ENCODE data around the gene ADH1A. TPM values are rescaled to one million over a fixed set of nuclear protein-coding genes. Genes with fewer than 3 reads are reported as not detected.
"Not testable (repeated sequence)": the region's sequence is repeated elsewhere in the genome, so short reads cannot be mapped to it uniquely, and the experiment has no call there.

ADH1A gene
- total RNA-seq, 4 donors from 2014 or later, result 0.27 TPM; not detected in 3

DNA sequence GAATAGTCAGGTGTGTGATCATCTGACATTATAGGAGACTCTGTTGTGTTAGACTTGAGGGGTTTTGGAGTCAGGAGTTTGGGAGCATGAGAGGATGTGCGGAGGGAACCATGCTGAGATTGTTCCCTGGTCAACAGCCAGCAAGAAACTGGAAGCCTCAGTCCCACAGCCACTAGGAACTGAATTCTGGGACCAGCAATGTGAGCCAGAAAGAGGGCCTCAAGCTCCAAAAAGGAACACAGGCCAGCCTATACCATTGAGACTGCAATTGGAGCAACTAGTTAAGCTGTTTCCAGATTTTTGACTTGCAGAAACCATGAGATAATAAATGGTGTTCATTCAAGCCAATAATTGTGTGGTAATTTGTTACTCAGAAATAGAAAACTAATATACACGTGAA lies 39.1 kb upstream of the ADH1A start:
- TF ChIP-seq POLR2A (IDR thresholded peaks at IDR 0.05), result no peak
- TF ChIP-seq, protein P1, sequence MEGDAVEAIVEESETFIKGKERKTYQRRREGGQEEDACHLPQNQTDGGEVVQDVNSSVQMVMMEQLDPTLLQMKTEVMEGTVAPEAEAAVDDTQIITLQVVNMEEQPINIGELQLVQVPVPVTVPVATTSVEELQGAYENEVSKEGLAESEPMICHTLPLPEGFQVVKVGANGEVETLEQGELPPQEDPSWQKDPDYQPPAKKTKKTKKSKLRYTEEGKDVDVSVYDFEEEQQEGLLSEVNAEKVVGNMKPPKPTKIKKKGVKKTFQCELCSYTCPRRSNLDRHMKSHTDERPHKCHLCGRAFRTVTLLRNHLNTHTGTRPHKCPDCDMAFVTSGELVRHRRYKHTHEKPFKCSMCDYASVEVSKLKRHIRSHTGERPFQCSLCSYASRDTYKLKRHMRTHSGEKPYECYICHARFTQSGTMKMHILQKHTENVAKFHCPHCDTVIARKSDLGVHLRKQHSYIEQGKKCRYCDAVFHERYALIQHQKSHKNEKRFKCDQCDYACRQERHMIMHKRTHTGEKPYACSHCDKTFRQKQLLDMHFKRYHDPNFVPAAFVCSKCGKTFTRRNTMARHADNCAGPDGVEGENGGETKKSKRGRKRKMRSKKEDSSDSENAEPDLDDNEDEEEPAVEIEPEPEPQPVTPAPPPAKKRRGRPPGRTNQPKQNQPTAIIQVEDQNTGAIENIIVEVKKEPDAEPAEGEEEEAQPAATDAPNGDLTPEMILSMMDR (IDR thresholded peaks at IDR 0.05), result no peak
- Histone ChIP-seq H3K27me3 (no peaks in the 10 kb centered on the region), H3K9me3 (no peaks in the 10 kb centered on the region), H3K36me3 (no peaks in the 10 kb centered on the region), H3K4me3 (replicated peaks in 1 of 3) (no peak overlapping the region), H3K4me1 (no peaks in the 10 kb centered on the region), H3K27ac (no peak overlapping the region)
- intact Hi-C loops (cut with DNase I), result no loop called here
- 74 to 84% methylated on average over 2 of the region's 2 CpGs for WGBS, 2 donors
- DNase-seq, result no peak

GRCh38 chr4:99324979-99325378 lies 34.2 kb upstream of the ADH1A start:
- Histone ChIP-seq H3K27ac (peak overlapping the region in 2 of 3 donors; percentile 43 to 54), H3K9me3 (no peaks in the 10 kb centered on the region), H3K4me1 (peaks cover 0 to 6% of the 10 kb centered on the region in 2 donors), H3K4me3 (replicated peaks in 1 of 3) (no peak overlapping the region), H3K27me3 (no peaks in the 10 kb centered on the region), H3K36me3 (no peaks in the 10 kb centered on the region)
- 50 to 54% methylated on average over 3 of the region's 3 CpGs for WGBS, 2 donors
- peak; percentile 8 to 27 for DNase-seq
- TF ChIP-seq POLR2A (IDR thresholded peaks at IDR 0.05), result no peak
- TF ChIP-seq, protein P1 (IDR thresholded peaks at IDR 0.05), result no peak
- intact Hi-C loops (cut with DNase I), result no loop called here

GRCh38 chr4:99324361-99324760 lies 33.6 kb upstream of the ADH1A start:
- Histone ChIP-seq H3K4me1 (peaks cover 0 to 6% of the 10 kb centered on the region in 2 donors), H3K9me3 (no peaks in the 10 kb centered on the region), H3K4me3 (replicated peaks in 1 of 3) (no peak overlapping the region), H3K27me3 (no peaks in the 10 kb centered on the region), H3K36me3 (no peaks in the 10 kb centered on the region), H3K27ac (peak overlapping the region; percentile 43 to 54 (median 47))
- 62 to 80% methylated on average over 1 of the region's 1 CpG for WGBS, 2 donors
- intact Hi-C loops (cut with DNase I), result no loop called here
- DNase-seq, result no peak
- no peak for TF ChIP-seq POLR2A (IDR thresholded peaks at IDR 0.05)

- Histone ChIP-seq H3K27ac (peak overlapping the region; percentile 43 to 54 (median 47)), H3K9me3 (no peaks in the 10 kb centered on the region), H3K4me3 (replicated peaks in 1 of 3) (no peak overlapping the region), H3K27me3 (no peaks in the 10 kb centered on the region), H3K36me3 (no peaks in the 10 kb centered on the region), H3K4me1 (peaks cover 0 to 6% of the 10 kb centered on the region in 2 donors)
- WGBS, 2 donors, result 87 to 90% methylated on average over 1 of the region's 1 CpG
- intact Hi-C loops (cut with DNase I), result no loop called here
- TF ChIP-seq, protein P1 (IDR thresholded peaks at IDR 0.05), result no peak
- TF ChIP-seq POLR2A (IDR thresholded peaks at IDR 0.05), result no peak
- DNase-seq, result no peak
Measured at GRCh38 chr4:99323756-99324155, 33.0 kb upstream of the ADH1A start.

GRCh38 chr4:99321241-99322191 lies 30.7 kb upstream of the ADH1A start, which contains the start of gene ADH1B:
ADH1B (minus strand) TSS chr4:99321401; CDS start chr4:99321331, 70 bp downstream.
- Histone ChIP-seq H3K4me3 (replicated peaks in 1 of 3) (no peak within 1 kb of the TSS), H3K4me1 (peaks cover 0 to 6% of the 10 kb centered on the region in 2 donors), H3K27ac (peak within 1 kb of the TSS in 1 of 3 donors; percentile 9), H3K36me3 (no peaks in the 10 kb centered on the region), H3K9me3 (no peaks in the 10 kb centered on the region), H3K27me3 (no peaks in the 10 kb centered on the region)
- TF ChIP-seq POLR2A (IDR thresholded peaks at IDR 0.05), result no peak
- TF ChIP-seq, protein P1 (IDR thresholded peaks at IDR 0.05), result no peak
- WGBS, 2 donors, result 48 to 55% methylated on average over 8 of the region's 8 CpGs
- intact Hi-C loops (cut with DNase I), result no loop called here
- DNase-seq, result no peak

GRCh38 chr4:99317811-99318210 lies 27.0 kb upstream of the ADH1A start:
- H3K27ac ChIP-seq; H3K27me3 ChIP-seq; DNase-seq; H3K4me3 ChIP-seq (replicated peaks in 1 of 3); H3K36me3 ChIP-seq; H3K9me3 ChIP-seq; intact Hi-C loops (cut with DNase I); H3K4me1 ChIP-seq: not testable (repeated sequence)
- 89 to 93% methylated on average over 8 of the region's 8 CpGs for WGBS, 2 donors
